AG09309 (cell line): Measurements from ENCODE around the gene M1AP.

ENCODE experiments used
- DNase-seq: peaks from one replicate; pipeline ENCODE4 v3.0.0-alpha.2; 2010; ENCODE audit warnings: low read depth
- H3K4me3 ChIP-seq: 2 replicates; pipeline ENCODE4 v1.5.1; 2011; ENCODE audit warnings: mild to moderate bottlenecking, low read depth, low read length, moderate library complexity; ENCODE audit not compliant: control insufficient read depth
- TF ChIP-seq, protein P1 (sequence below): IDR thresholded peaks from 2 replicates; pipeline ENCODE4 v1.5.1; 2011; ENCODE audit warnings: mild to moderate bottlenecking, low read depth, low read length, inconsistent platforms; ENCODE audit not compliant: insufficient read depth, control insufficient read depth; ENCODE audit errors: missing control alignments

M1AP gene

DNA sequence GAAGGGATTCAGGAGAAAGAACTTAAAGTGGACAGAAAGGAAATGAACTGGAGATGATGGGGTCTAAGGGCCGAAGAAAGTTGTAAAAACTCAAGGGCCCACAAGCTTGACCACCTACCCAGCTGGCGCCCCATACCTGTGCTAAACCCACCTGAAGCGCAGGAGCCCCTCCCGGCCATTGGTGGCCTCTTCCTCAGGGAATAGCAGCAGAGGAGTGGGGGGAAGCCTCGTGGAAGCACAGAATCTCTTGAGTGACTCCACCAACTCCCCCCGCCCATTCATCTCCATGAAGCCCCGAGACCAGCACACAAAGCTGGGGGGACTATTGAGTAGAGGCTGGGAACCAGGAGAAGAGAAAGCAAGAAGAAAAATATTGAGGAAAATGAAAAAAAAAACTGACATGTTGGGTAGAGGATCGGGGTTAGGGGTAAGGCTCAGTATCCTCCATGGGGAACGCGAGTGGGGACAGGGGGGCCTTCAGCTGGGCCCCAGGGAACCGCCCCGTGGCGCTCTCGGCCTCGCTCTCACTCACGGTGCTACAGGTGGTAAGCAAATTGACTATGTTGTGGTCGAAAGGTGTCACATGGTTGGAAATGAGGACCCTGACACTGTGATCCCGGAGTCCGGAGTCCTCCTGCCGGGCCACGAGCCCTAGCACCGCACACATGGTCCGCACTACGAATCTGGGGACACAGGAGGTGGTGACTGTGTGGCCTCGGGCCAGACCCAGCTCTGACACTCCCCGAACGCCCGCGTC is 119.4 kb downstream of the M1AP start:
- TF ChIP-seq, protein P1, sequence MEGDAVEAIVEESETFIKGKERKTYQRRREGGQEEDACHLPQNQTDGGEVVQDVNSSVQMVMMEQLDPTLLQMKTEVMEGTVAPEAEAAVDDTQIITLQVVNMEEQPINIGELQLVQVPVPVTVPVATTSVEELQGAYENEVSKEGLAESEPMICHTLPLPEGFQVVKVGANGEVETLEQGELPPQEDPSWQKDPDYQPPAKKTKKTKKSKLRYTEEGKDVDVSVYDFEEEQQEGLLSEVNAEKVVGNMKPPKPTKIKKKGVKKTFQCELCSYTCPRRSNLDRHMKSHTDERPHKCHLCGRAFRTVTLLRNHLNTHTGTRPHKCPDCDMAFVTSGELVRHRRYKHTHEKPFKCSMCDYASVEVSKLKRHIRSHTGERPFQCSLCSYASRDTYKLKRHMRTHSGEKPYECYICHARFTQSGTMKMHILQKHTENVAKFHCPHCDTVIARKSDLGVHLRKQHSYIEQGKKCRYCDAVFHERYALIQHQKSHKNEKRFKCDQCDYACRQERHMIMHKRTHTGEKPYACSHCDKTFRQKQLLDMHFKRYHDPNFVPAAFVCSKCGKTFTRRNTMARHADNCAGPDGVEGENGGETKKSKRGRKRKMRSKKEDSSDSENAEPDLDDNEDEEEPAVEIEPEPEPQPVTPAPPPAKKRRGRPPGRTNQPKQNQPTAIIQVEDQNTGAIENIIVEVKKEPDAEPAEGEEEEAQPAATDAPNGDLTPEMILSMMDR: no peak
- no peak for DNase-seq
- peak overlapping the region; percentile 92 for H3K4me3 ChIP-seq

DNA sequence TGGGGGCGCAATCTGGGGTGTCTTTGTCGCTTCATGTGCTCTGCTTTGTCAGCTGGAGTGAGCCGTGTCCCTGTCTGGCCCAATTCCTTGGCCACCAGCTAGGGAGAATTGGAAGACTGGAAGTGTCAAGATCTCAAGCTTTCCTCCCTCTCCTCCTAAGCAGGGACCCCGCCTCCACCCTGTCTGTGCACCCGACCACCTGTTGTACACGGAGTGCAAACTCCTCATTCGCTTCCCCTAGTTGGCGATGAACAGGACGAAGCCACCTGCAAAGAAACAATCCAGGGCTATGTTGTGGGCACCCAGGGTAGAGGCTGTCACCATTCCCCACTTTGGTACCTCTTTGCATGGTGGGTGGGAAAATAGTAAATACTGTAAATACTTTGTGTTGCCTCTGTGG is 120.4 kb downstream of the M1AP start:
- DNase-seq: no peak
- no peak overlapping the region for H3K4me3 ChIP-seq
- TF ChIP-seq, protein P1: no peak

DNA sequence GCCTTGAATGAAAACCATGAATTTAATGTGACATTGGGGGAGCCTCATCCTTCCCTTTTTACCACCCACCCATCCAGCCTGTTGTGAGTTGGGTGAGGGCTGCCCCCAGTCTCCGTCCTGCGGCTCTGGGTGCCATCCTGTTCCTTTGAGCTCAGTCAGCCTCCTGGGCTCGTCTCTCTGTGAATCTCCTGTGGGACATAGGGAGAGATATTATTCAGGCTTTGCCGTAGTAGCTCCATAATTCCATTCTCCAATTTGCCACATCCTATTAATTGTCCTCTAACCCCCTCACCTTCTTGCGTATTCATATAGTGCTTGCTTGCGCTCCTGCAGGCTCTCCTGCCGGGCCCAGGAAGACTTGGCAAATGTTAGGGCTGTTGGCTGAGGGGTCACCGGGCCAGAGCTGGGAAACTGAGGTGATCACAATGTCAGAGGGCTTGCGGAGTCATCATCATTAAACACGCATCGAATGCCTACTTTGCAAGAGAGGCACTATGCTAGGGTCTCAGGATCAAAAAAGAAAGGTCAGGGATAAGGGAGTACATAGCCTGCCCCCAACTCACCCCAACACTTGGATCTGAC is 121.4 kb downstream of the M1AP start:
- no peak for DNase-seq
- TF ChIP-seq, protein P1: no peak
- no peak overlapping the region for H3K4me3 ChIP-seq

DNA sequence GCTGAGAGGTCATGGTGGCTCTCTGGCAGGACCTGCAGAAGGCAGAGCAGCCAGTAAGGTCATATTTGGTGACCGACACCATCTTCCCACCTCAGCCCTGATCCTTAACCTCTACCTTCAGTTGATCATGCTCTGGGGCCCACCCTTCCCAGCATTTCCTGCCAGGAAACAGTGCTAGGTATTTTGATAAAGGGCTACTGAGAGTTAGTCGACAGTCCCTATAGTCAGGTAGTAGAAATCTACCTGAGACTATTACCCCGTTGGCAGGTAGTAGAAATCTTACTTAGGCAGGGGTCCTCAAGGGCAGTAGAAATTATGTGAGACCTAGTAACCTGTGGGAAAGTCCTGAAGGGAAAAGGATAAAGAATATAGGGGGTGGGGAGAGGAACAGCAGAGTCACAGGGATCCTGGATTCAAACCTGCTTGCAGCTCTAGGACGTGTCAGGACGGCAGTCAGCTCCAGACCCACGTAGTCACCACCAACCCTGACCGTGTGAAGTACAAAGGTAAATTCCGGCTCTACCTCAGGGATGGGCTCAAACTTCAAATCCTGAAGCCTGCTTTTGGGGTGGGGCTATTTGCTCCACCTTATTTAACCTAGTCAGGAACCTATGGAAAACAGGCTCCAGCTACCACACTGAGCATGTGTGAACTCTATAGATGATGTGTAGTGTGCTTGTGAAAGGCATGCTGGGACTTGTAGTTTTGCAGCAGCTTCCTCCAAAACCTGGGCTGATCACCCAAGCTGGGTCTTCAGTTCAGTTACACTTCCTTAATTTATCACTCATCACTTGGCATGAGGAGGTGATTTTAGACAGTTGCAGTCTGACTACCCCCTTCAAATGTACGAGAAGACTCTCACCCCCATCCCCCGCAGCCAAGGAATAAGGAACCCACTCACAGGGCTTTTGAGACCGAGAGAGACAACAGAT is 122.1 kb downstream of the M1AP start, which contains the start of gene DQX1:
TSS of gene DQX1 (minus strand) at position 515 of the 932 bp plus-strand sequence. CDS start at position 13, 502 bp downstream.
- DNase-seq: no peak
- TF ChIP-seq, protein P1: no peak

DNA sequence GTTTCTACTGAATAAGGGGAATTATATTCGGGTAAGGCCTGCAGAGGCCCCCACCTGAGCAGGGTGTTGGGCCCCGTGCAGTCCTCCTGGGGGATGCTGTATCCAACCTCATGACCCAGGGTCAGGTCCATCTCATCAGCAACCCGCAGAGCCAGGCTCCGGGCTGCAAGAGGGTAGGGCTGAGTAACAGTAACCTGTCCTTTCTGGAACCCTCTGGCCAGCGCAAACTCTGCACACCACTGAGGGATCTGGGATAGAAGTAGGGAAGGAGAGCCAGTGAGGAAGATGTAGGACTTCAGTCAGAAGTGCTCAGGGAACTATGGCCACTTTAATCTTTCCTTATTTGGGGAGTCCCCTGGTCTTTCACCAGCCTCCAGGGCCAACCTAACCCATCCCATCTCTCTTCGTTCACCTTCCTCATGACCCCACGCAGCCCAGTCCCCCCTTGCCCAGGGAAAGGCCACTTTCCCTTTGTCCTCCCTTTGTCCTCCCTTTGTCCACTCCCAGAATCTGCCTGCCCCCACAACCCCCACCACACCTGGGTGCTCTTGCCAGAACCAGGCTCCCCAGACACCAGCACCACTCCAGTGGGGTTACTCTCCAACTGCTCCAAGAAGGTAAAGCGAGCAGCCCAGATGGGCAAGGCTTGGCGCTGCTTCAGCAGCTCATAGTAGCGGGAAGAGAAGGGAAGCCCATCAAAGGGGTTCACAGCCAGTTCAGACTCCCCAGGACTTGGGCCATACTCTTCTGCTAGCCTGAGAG is 123.0 kb downstream of the M1AP start:
- TF ChIP-seq, protein P1: no peak
- DNase-seq: no peak
- H3K4me3 ChIP-seq: no peak overlapping the region

More for the DNA sequence above, 122.1 kb downstream of the M1AP start, which contains the start of gene DQX1:
- H3K4me3 ChIP-seq: no peak within 1 kb of the TSS

DNA sequence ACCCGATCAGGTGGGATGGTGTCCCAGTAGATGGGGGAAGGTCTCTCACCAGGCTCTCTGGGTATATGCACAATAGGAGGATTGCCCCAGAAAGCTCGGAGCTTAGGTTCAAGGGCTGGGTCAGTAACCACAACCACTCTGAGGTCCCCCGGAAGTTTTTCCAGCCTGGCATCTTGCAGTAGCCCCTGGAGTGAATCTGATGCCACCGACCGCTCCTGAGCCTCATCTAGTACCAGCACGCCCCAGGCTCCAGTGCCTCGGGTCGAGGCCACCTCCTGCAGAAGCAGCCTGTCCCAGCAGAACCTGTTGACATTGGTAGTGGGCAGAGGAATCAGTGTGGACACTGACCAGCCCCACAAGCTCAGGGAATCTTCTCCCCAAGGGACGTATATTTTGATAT is 124.1 kb downstream of the M1AP start:
- TF ChIP-seq, protein P1: no peak
- no peak for DNase-seq
- H3K4me3 ChIP-seq: no peak overlapping the region
